ENCODE results near the gene NKAIN2.
"Not testable (repeated sequence)": the region's sequence is repeated elsewhere in the genome, so short reads cannot be mapped to it uniquely, and the experiment has no call there.

The NKAIN2 gene

DNA sequence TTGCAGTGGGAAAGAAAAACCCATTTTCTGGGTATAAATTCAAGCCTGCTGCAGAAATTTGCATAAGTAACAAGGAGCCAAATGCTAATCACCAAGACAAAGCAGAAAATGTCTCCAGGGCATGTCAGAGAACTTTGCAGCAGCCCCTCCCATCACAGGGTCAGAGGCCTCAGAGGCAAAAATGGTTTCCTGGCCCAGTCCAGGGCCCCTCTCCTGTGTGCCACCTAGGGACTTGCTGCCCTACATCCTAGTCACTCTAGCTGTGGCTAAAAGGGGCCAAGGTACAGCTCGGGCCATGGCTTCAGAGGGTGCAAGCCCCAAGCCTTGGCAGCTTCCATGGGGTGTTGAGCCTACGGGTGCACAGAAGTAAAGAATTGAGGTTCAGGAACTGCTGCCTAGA, 497.2 kb downstream of the NKAIN2 start:
- TF ChIP-seq ZNF585B (tag by site-specific recombination; IDR thresholded peaks at IDR 0.05) = peak; percentile 94
- H3K4me1 ChIP-seq (ENCODE audit: control insufficient read depth, insufficient read depth, low read length); CTCF ChIA-PET; H3K4me3 ChIP-seq (ENCODE audit: low read depth, low read length); H3K27ac ChIP-seq (ENCODE audit: extremely low read depth, low read depth, low read length); POLR2A ChIA-PET; H3K9me3 ChIP-seq (ENCODE audit: control insufficient read depth, insufficient read depth, low read depth, low read length); H3K36me3 ChIP-seq (ENCODE audit: control insufficient read depth in 2 of 2, insufficient read depth in 1 of 2, low read length in 2 of 2): not testable (repeated sequence)

DNA sequence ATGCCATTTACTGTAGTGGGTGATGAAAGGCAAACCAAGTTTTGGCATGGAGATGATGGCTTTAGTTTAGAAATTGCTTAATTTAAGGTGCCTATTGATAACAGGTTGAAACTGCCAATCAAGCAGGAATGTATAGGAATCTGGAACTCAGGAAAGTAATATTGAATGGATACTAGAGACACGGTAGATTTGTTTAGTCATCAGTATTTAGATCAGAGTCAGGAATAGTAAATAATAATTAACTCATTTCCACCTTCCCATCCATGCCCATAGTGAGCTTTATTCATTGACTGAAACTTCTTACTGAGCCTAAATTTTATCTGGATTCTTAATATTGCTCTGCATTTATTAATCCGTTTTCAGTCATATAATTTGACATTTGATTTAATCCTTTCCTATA, 500.3 kb downstream of the NKAIN2 start:
- Histone ChIP-seq H3K27ac (ENCODE audit: extremely low read depth, low read depth, low read length) (no peak overlapping the region), H3K9me3 (ENCODE audit: control insufficient read depth, insufficient read depth, low read depth, low read length) (no peaks in the 10 kb centered on the region), H3K4me3 (ENCODE audit: low read depth, low read length) (no peak overlapping the region), H3K36me3 (ENCODE audit: control insufficient read depth in 2 of 2, insufficient read depth in 1 of 2, low read length in 2 of 2) (no peaks in the 10 kb centered on the region), H3K4me1 (ENCODE audit: control insufficient read depth, insufficient read depth, low read length) (no peaks in the 10 kb centered on the region)
- CTCF ChIA-PET = interaction anchor here (0.6 kb wide), 1 partner anchor 46 kb away, joined by 6 read pairs; no protein-coding TSS in a partner anchor
- TF ChIP-seq ZIC2 (tag by site-specific recombination; IDR thresholded peaks at IDR 0.05) (no peak), ZNF701 (tag by site-specific recombination; IDR thresholded peaks at IDR 0.05) (no peak), ZNF404 (tag by site-specific recombination; IDR thresholded peaks at IDR 0.05) (no peak), ZNF785 (tag by site-specific recombination; IDR thresholded peaks at IDR 0.05) (no peak), ZNF214 (tag by site-specific recombination; IDR thresholded peaks at IDR 0.05; ENCODE audit: borderline replicate concordance) (no peak), ZNF830 (tag by site-specific recombination; IDR thresholded peaks at IDR 0.05; ENCODE audit: low read depth) (no peak)
- TF ChIP-seq, protein P1, sequence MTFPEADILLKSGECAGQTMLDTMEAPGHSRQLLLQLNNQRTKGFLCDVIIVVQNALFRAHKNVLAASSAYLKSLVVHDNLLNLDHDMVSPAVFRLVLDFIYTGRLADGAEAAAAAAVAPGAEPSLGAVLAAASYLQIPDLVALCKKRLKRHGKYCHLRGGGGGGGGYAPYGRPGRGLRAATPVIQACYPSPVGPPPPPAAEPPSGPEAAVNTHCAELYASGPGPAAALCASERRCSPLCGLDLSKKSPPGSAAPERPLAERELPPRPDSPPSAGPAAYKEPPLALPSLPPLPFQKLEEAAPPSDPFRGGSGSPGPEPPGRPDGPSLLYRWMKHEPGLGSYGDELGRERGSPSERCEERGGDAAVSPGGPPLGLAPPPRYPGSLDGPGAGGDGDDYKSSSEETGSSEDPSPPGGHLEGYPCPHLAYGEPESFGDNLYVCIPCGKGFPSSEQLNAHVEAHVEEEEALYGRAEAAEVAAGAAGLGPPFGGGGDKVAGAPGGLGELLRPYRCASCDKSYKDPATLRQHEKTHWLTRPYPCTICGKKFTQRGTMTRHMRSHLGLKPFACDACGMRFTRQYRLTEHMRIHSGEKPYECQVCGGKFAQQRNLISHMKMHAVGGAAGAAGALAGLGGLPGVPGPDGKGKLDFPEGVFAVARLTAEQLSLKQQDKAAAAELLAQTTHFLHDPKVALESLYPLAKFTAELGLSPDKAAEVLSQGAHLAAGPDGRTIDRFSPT (tag by site-specific recombination; IDR thresholded peaks at IDR 0.05) = no peak
- TF ChIP-seq, protein P2, sequence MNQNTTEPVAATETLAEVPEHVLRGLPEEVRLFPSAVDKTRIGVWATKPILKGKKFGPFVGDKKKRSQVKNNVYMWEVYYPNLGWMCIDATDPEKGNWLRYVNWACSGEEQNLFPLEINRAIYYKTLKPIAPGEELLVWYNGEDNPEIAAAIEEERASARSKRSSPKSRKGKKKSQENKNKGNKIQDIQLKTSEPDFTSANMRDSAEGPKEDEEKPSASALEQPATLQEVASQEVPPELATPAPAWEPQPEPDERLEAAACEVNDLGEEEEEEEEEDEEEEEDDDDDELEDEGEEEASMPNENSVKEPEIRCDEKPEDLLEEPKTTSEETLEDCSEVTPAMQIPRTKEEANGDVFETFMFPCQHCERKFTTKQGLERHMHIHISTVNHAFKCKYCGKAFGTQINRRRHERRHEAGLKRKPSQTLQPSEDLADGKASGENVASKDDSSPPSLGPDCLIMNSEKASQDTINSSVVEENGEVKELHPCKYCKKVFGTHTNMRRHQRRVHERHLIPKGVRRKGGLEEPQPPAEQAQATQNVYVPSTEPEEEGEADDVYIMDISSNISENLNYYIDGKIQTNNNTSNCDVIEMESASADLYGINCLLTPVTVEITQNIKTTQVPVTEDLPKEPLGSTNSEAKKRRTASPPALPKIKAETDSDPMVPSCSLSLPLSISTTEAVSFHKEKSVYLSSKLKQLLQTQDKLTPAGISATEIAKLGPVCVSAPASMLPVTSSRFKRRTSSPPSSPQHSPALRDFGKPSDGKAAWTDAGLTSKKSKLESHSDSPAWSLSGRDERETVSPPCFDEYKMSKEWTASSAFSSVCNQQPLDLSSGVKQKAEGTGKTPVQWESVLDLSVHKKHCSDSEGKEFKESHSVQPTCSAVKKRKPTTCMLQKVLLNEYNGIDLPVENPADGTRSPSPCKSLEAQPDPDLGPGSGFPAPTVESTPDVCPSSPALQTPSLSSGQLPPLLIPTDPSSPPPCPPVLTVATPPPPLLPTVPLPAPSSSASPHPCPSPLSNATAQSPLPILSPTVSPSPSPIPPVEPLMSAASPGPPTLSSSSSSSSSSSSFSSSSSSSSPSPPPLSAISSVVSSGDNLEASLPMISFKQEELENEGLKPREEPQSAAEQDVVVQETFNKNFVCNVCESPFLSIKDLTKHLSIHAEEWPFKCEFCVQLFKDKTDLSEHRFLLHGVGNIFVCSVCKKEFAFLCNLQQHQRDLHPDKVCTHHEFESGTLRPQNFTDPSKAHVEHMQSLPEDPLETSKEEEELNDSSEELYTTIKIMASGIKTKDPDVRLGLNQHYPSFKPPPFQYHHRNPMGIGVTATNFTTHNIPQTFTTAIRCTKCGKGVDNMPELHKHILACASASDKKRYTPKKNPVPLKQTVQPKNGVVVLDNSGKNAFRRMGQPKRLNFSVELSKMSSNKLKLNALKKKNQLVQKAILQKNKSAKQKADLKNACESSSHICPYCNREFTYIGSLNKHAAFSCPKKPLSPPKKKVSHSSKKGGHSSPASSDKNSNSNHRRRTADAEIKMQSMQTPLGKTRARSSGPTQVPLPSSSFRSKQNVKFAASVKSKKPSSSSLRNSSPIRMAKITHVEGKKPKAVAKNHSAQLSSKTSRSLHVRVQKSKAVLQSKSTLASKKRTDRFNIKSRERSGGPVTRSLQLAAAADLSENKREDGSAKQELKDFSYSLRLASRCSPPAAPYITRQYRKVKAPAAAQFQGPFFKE (tag by site-specific recombination; IDR thresholded peaks at IDR 0.05; ENCODE audit: borderline replicate concordance) = no peak
- TF ChIP-seq, protein P3, sequence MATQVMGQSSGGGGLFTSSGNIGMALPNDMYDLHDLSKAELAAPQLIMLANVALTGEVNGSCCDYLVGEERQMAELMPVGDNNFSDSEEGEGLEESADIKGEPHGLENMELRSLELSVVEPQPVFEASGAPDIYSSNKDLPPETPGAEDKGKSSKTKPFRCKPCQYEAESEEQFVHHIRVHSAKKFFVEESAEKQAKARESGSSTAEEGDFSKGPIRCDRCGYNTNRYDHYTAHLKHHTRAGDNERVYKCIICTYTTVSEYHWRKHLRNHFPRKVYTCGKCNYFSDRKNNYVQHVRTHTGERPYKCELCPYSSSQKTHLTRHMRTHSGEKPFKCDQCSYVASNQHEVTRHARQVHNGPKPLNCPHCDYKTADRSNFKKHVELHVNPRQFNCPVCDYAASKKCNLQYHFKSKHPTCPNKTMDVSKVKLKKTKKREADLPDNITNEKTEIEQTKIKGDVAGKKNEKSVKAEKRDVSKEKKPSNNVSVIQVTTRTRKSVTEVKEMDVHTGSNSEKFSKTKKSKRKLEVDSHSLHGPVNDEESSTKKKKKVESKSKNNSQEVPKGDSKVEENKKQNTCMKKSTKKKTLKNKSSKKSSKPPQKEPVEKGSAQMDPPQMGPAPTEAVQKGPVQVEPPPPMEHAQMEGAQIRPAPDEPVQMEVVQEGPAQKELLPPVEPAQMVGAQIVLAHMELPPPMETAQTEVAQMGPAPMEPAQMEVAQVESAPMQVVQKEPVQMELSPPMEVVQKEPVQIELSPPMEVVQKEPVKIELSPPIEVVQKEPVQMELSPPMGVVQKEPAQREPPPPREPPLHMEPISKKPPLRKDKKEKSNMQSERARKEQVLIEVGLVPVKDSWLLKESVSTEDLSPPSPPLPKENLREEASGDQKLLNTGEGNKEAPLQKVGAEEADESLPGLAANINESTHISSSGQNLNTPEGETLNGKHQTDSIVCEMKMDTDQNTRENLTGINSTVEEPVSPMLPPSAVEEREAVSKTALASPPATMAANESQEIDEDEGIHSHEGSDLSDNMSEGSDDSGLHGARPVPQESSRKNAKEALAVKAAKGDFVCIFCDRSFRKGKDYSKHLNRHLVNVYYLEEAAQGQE (tag by site-specific recombination; IDR thresholded peaks at IDR 0.05) = no peak
- POLR2A ChIA-PET = no interaction called here
